Gastrocnemius medialis (tissue), 4 donors: ENCODE measurements around the gene PIAS1.

Source experiments
- CTCF ChIP-seq, 5 experiments: fragments of 450-650 bp in 3 of 5; fragments of 200-600 bp in 2 of 5; sonication (generic) in 2 of 5; IDR thresholded peaks in 4 of 5; conservative IDR thresholded peaks in 1 of 5; 1 replicate in 4 of 5; 2 replicates in 1 of 5; pipeline ENCODE4 v1.5.1; 2016 to 2019; ENCODE audit warnings: antibody characterized with exemption in 5 of 5, mild to moderate bottlenecking in 3 of 5, moderate library complexity in 3 of 5
- POLR2A ChIP-seq, 2 donors: fragments of 450-650 bp; IDR thresholded peaks; one replicate each; pipeline ENCODE4 v1.6.1; 2017; ENCODE audit warnings: antibody characterized with exemption in 2 of 2, mild to moderate bottlenecking in 2 of 2, moderate library complexity in 2 of 2

GRCh38 chr15:68061602-68062001 lies 7.5 kb downstream of the PIAS1 start:
- TF ChIP-seq CTCF (IDR thresholded peaks at IDR 0.05 in 4 of 5, conservative IDR thresholded peaks at IDR 0.05 in 1 of 5) (no peak), POLR2A (IDR thresholded peaks at IDR 0.05) (no peak)
